PC-3 (cell line): Measurements from ENCODE around the gene THSD7A. TPM values are rescaled to one million over a fixed set of nuclear protein-coding genes. Genes with fewer than 3 reads are reported as not detected.

Source experiments
- ATAC-seq: fragments of 200-7000 bp; cut with Tn5 transposase; 2 replicates; pipeline ENCODE4 v1.9.1; 2020; ENCODE audit warnings: mild to moderate bottlenecking, moderate library complexity
- BruUV-seq: library from RNA; stranded (reverse); fragments of 400-500 nt; replicated peaks from 2 replicates; lab custom pipeline; 2021; lab: Mats Ljungman, UMichigan
- CTCF ChIA-PET: fragments of 300-600 bp; sonication (Branson Sonifier 250); formaldehyde crosslinking; loops from one replicate; lab custom pipeline; 2022; ENCODE audit warnings: antibody characterized with exemption; lab: Charles Lee
- POLR2A ChIA-PET: fragments of 300-600 bp; sonication (Branson Sonifier 250); formaldehyde crosslinking; loops from one replicate; lab custom pipeline; 2022; ENCODE audit warnings: antibody characterized with exemption; ENCODE audit not compliant: unreplicated experiment; lab: Charles Lee
- DNase-seq: peaks from one replicate; pipeline ENCODE4 v3.0.0-alpha.2; 2015
- H2AFZ ChIP-seq: fragments of 300-600 bp; sonication (generic); 2 replicates; pipeline ENCODE4 v1.6.0; 2016; ENCODE audit warnings: antibody characterized with exemption, low read length
- H3F3A ChIP-seq: fragments of 300-600 bp; sonication (generic); one replicate; pipeline ENCODE4 v1.6.0; 2017; ENCODE audit warnings: antibody characterized with exemption, low read length, control low read depth, mild to moderate bottlenecking; ENCODE audit not compliant: unreplicated experiment
- H3K27ac ChIP-seq: fragments of 300-600 bp; sonication (generic); 2 replicates; pipeline ENCODE4 v1.5.1; 2016; ENCODE audit warnings: mild to moderate bottlenecking, low read length
- H3K27me3 ChIP-seq: fragments of 300-600 bp; sonication (generic); 2 replicates; pipeline ENCODE4 v1.6.1; 2016; ENCODE audit warnings: low read length, mixed read lengths
- H3K36me3 ChIP-seq: fragments of 300-600 bp; sonication (generic); 2 replicates; pipeline ENCODE4 v1.6.1; 2016; ENCODE audit warnings: low read depth, mixed run types, low read length, mixed read lengths
- H3K4me1 ChIP-seq: fragments of 300-600 bp; sonication (generic); 2 replicates; pipeline ENCODE4 v1.5.1; 2016; ENCODE audit warnings: low read length; ENCODE audit not compliant: insufficient read depth
- H3K4me2 ChIP-seq: fragments of 300-600 bp; sonication (generic); 2 replicates; pipeline ENCODE4 v1.6.0; 2016; ENCODE audit warnings: low read length
- H3K4me3 ChIP-seq: fragments of 300-600 bp; sonication (generic); 2 replicates; pipeline ENCODE4 v1.5.1; 2016; ENCODE audit warnings: mild to moderate bottlenecking, low read length, mixed read lengths
- H3K79me2 ChIP-seq: fragments of 300-600 bp; sonication (generic); 2 replicates; pipeline ENCODE4 v1.6.1; 2017; ENCODE audit warnings: low read length, mixed read lengths
- H3K9ac ChIP-seq: fragments of 300-600 bp; sonication (generic); 2 replicates; pipeline ENCODE4 v1.6.0; 2016; ENCODE audit warnings: mild to moderate bottlenecking, low read length
- H3K9me2 ChIP-seq: fragments of 300-600 bp; sonication (generic); replicated peaks from 2 replicates; pipeline ENCODE4 v1.6.1; 2016; ENCODE audit warnings: mixed run types, low read length, mixed read lengths
- H3K9me3 ChIP-seq: fragments of 300-600 bp; sonication (generic); 2 replicates; pipeline ENCODE4 v1.6.1; 2016; ENCODE audit warnings: low read length, mixed read lengths
- H4K20me1 ChIP-seq: fragments of 300-600 bp; sonication (generic); 2 replicates; pipeline ENCODE4 v1.6.1; 2016; ENCODE audit warnings: low read length, mixed read lengths
- EZH2 ChIP-seq: fragments of 300-600 bp; sonication (generic); IDR thresholded peaks from one replicate; pipeline ENCODE4 v1.6.1; 2017; ENCODE audit warnings: antibody characterized with exemption, mild to moderate bottlenecking, low read length; ENCODE audit not compliant: unreplicated experiment
- EZH2phosphoT487 ChIP-seq: fragments of 300-600 bp; sonication (generic); IDR thresholded peaks from 2 replicates; pipeline ENCODE4 v1.6.1; 2018; ENCODE audit warnings: mild to moderate bottlenecking, antibody characterized with exemption, low read length, borderline replicate concordance
- intact Hi-C: fragments of 100-400 bp; cut with micrococcal nuclease; formaldehyde crosslinking; loops from 2 replicates; pipeline ENCODE4 v1.9.0; 2023
- total RNA-seq: library from RNA; depleted of rRNA; stranded (reverse); fragments of >200 nt; gene quantifications from 2 replicates; pipeline ENCODE4 v1.2.3, GENCODE V29; 2014
- TF ChIP-seq, protein P1 (sequence below): fragments of 300-600 bp; sonication (generic); conservative IDR thresholded peaks from 2 replicates; pipeline ENCODE4 v1.5.1; 2017; ENCODE audit warnings: antibody characterized with exemption, low read depth, mild to moderate bottlenecking, low read length

THSD7A gene
- total RNA-seq, 1 experiment from 2014 or later: 0.04 TPM

DNA sequence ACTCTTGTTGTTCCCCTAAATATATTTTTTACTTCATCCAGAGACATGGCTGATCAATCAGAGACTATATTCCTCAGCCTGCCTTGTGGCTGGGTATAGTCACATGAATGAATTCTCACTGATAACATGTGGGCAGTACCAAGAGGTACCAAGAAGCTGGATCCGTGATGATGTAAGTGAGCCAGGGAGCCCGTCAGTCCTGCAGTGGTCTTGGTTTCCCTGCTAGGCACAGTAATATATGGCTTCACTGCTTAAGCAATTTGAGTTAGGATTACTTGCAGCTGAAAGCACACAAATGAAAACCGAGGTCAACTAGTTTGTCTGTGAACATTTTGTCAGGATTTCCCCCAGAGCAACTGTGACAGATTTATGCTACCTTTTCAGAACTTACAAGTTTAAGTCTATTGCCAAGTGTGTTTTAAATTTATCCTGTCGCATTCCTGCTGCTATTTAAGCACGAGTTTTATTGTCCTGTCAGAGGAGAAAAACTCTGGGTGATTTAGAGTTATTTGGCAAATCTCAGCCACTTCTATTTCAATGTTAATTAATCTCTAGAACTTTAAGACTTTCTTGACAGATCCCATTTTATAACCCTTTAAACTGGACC, 476.5 kb downstream of the THSD7A start:
- H3K4me2 ChIP-seq: no peak overlapping the region
- no peaks in the 10 kb centered on the region for H3K4me1 ChIP-seq
- TF ChIP-seq, protein P1, sequence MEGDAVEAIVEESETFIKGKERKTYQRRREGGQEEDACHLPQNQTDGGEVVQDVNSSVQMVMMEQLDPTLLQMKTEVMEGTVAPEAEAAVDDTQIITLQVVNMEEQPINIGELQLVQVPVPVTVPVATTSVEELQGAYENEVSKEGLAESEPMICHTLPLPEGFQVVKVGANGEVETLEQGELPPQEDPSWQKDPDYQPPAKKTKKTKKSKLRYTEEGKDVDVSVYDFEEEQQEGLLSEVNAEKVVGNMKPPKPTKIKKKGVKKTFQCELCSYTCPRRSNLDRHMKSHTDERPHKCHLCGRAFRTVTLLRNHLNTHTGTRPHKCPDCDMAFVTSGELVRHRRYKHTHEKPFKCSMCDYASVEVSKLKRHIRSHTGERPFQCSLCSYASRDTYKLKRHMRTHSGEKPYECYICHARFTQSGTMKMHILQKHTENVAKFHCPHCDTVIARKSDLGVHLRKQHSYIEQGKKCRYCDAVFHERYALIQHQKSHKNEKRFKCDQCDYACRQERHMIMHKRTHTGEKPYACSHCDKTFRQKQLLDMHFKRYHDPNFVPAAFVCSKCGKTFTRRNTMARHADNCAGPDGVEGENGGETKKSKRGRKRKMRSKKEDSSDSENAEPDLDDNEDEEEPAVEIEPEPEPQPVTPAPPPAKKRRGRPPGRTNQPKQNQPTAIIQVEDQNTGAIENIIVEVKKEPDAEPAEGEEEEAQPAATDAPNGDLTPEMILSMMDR: no peak
- TF ChIP-seq EZH2phosphoT487: no peak
- TF ChIP-seq EZH2: no peak
- ChIA-PET CTCF (no interaction called here), POLR2A (no interaction called here)
- H3K9me3 ChIP-seq: no peaks in the 10 kb centered on the region
- no peak overlapping the region for H3K9ac ChIP-seq
- peaks cover 20% of the 10 kb centered on the region; the same call in 1 of the 2 replicates for H3K27me3 ChIP-seq
- ATAC-seq: no peak
- no peaks in the 10 kb centered on the region for H3F3A ChIP-seq
- no peaks in the 10 kb centered on the region for H3K79me2 ChIP-seq
- no peak overlapping the region for H2AFZ ChIP-seq
- no peaks in the 10 kb centered on the region for H4K20me1 ChIP-seq
- BruUV-seq: no TSS peak
- H3K4me3 ChIP-seq: no peak overlapping the region
- no peak overlapping the region for H3K27ac ChIP-seq
- intact Hi-C loops: no loop called here
- no peaks in the 10 kb centered on the region for H3K9me2 ChIP-seq
- no peaks in the 10 kb centered on the region for H3K36me3 ChIP-seq
- no peak for DNase-seq

DNA sequence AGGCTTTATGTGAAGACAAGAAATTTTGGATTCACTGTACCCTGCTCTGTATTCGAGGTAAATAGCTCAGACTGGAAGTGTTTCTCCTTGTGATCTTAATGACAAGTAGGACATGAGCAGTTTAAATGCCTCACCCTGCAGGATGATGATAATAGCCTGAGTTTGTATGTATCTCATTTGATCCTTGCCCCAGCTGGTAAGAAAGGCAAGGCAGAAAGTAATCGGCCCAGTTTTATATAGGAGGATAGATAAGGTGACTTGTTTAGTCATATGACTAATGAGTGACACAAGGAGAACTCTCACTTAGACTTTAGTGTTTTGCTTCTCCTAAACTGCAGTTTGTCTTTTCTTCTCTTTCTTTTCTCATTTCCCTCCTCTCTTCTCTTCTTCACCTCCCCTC, 485.7 kb downstream of the THSD7A start:
- H3K36me3 ChIP-seq: no peaks in the 10 kb centered on the region
- H3K27me3 ChIP-seq: 0 out of 2 replicates have a peak, but pooled peaks cover 4% of the 10 kb centered on the region
- H3K9me3 ChIP-seq: no peaks in the 10 kb centered on the region
- no peaks in the 10 kb centered on the region for H3K4me1 ChIP-seq
- H4K20me1 ChIP-seq: no peaks in the 10 kb centered on the region
- no peaks in the 10 kb centered on the region for H3K9me2 ChIP-seq
- H3K79me2 ChIP-seq: no peaks in the 10 kb centered on the region
- no TSS peak for BruUV-seq
- intact Hi-C loops: loop anchor here (10.0 kb wide), 2 partner anchors 192 to 632 kb away; no protein-coding TSS in a partner anchor
- H3K4me2 ChIP-seq: no peak overlapping the region
- no peak overlapping the region for H3K9ac ChIP-seq
- ATAC-seq: peak; percentile 68
- ChIA-PET CTCF (interaction anchor here (0.5 kb wide), 1 partner anchor 636 kb away, joined by 5 read pairs; no protein-coding TSS in a partner anchor), POLR2A (interaction anchor here (0.7 kb wide), 1 partner anchor 406 kb away, joined by 6 read pairs; a partner anchor contains a TSS)
- peak; percentile 15 for DNase-seq
- no peak overlapping the region for H3K4me3 ChIP-seq
- H3K27ac ChIP-seq: no peak overlapping the region
- H3F3A ChIP-seq: no peaks in the 10 kb centered on the region
- H2AFZ ChIP-seq: no peak overlapping the region
- TF ChIP-seq EZH2phosphoT487 (no peak), EZH2 (no peak)
- TF ChIP-seq, protein P1: no peak

DNA sequence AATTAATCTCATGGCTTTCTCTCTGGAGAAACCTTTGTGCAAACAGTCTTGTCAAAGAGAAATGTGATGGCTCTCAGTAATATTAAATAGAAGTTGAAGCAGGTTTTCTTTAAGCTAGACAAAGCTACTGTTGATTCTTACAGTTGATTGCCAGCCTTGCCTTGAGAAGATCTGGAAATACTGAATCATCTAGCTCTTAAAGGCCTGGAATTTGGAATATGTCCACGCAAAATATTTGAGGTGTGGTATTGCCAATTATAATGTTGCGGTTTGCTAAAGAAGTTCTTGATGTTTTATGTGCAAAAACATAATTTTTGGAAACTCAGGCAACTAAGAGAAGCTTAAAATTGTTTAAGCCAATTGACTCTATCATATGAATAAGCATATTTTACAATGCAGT, 486.4 kb downstream of the THSD7A start:
- peak; percentile 22; the same call in 1 of the 2 replicates for ATAC-seq
- Histone ChIP-seq H3K9ac (no peak overlapping the region), H2AFZ (no peak overlapping the region), H3K9me3 (no peaks in the 10 kb centered on the region), H3K27me3 (no peaks in the 10 kb centered on the region), H3K4me2 (no peak overlapping the region), H3K4me3 (no peak overlapping the region), H4K20me1 (no peaks in the 10 kb centered on the region), H3K79me2 (no peaks in the 10 kb centered on the region), H3K4me1 (no peaks in the 10 kb centered on the region), H3K27ac (no peak overlapping the region), H3F3A (no peaks in the 10 kb centered on the region), H3K36me3 (no peaks in the 10 kb centered on the region), H3K9me2 (no peaks in the 10 kb centered on the region)
- peak; percentile 25 for DNase-seq
- POLR2A ChIA-PET: interaction anchor here (0.6 to 0.7 kb wide), 2 partner anchors 102 to 406 kb away, joined by 6 read pairs; a partner anchor contains a TSS
- CTCF ChIA-PET: interaction anchor here (0.5 to 0.6 kb wide), 4 partner anchors 58 to 636 kb away, joined by 3 to 5 read pairs (median 4); no protein-coding TSS in a partner anchor
- BruUV-seq: no TSS peak
- no peak for TF ChIP-seq EZH2
- TF ChIP-seq EZH2phosphoT487: no peak
- TF ChIP-seq, protein P1: no peak
- intact Hi-C loops: loop anchor here (10.0 kb wide), 2 partner anchors 191 to 631 kb away; no protein-coding TSS in a partner anchor
